GM18873 (cell line): Measurements from ENCODE around the gene PML.
"Not testable (repeated sequence)": the region's sequence is repeated elsewhere in the genome, so short reads cannot be mapped to it uniquely, and the experiment has no call there.

Source experiments
- ATAC-seq: cut with Tn5 transposase; IDR thresholded peaks from one replicate; pipeline ENCODE4 v1.9.1; 2021; ENCODE audit warnings: mild to moderate bottlenecking, moderate library complexity, moderate number of reproducible peaks; ENCODE audit not compliant: unreplicated experiment, low FRiP score

PML gene

GRCh38 chr15:74096753-74097474, 102.4 kb downstream of the PML start:
- not testable (repeated sequence) for ATAC-seq
